Fibroblast of lung (primary cell): Measurements from ENCODE around the gene HMOX2. TPM values are rescaled to one million over a fixed set of nuclear protein-coding genes. Genes with fewer than 3 reads are reported as not detected.

Experiments used
- DNase-seq, 2 donors: peaks; one replicate each; pipeline versions ENCODE4 v3.0.0 to v3.0.0-alpha.2; 2010; ENCODE audit warnings: low read depth in 2 of 2
- H2AFZ ChIP-seq: 2 replicates; pipeline ENCODE4 v1.5.1; 2012; ENCODE audit warnings: low read length, control low read depth, inconsistent platforms
- H3K27ac ChIP-seq: 2 replicates; pipeline ENCODE4 v1.5.1; 2011; ENCODE audit warnings: low read length, control low read depth; ENCODE audit not compliant: insufficient read depth
- H3K27me3 ChIP-seq: 2 replicates; pipeline ENCODE4 v1.5.1; 2011; ENCODE audit warnings: mild to moderate bottlenecking, low read length; ENCODE audit not compliant: control insufficient read depth, insufficient read depth
- H3K36me3 ChIP-seq: 2 replicates; pipeline ENCODE4 v1.5.1; 2011; ENCODE audit warnings: low read length; ENCODE audit not compliant: control insufficient read depth, insufficient read depth
- H3K4me1 ChIP-seq: 2 replicates; pipeline ENCODE4 v1.5.1; 2011; ENCODE audit warnings: low read length; ENCODE audit not compliant: control insufficient read depth, insufficient read depth; ENCODE audit errors: extremely low read depth
- H3K4me2 ChIP-seq: 2 replicates; pipeline ENCODE4 v1.5.1; 2011; ENCODE audit warnings: low read length, control low read depth; ENCODE audit not compliant: insufficient read depth; ENCODE audit errors: extremely low read depth
- H3K4me3 ChIP-seq, 4 experiments: fragments of 200-600 bp in 1 of 4; sonication (generic) in 1 of 4; replicated peaks in 1 of 4; 2 replicates each; pipeline ENCODE4 v1.5.1; 2011 to 2016; ENCODE audit warnings: low read length in 4 of 4, low read depth in 3 of 4, mild to moderate bottlenecking in 3 of 4, control low read depth in 2 of 4, inconsistent platforms in 1 of 4, mixed read lengths in 1 of 4; ENCODE audit not compliant: insufficient read depth in 1 of 4; ENCODE audit errors: control extremely low read depth in 1 of 4
- H3K79me2 ChIP-seq: 2 replicates; pipeline ENCODE4 v1.5.1; 2012; ENCODE audit warnings: mild to moderate bottlenecking, low read length, inconsistent platforms; ENCODE audit not compliant: control insufficient read depth, insufficient read depth
- H3K9ac ChIP-seq: 2 replicates; pipeline ENCODE4 v1.5.1; 2011; ENCODE audit warnings: mild to moderate bottlenecking, low read length, control low read depth; ENCODE audit not compliant: insufficient read depth
- H3K9me3 ChIP-seq: 2 replicates; pipeline ENCODE4 v1.5.1; 2012; ENCODE audit warnings: low read depth, low read length; ENCODE audit not compliant: control insufficient read depth, insufficient read depth
- H4K20me1 ChIP-seq: 2 replicates; pipeline ENCODE4 v1.5.1; 2011; ENCODE audit warnings: low read length; ENCODE audit not compliant: control insufficient read depth, insufficient read depth; ENCODE audit errors: extremely low read depth
- CTCF ChIP-seq, 2 donors: IDR thresholded peaks in 1 of 2; conservative IDR thresholded peaks in 1 of 2; 1 replicate in 1 of 2; 2 replicates in 1 of 2; pipeline ENCODE4 v1.5.1; 2011 to 2012; ENCODE audit warnings: low read length in 2 of 2, control low read depth in 1 of 2, inconsistent platforms in 1 of 2, low read depth in 1 of 2, mild to moderate bottlenecking in 1 of 2
- EZH2 ChIP-seq: IDR thresholded peaks from 2 replicates; pipeline ENCODE4 v1.5.1; 2012; ENCODE audit warnings: low read length, control low read depth, mild to moderate bottlenecking; ENCODE audit errors: missing control alignments
- polyA plus RNA-seq, 2 donors: library from polyadenylated mRNA; depleted of rRNA in 1 of 2; stranded (reverse) in 1 of 2; unstranded in 1 of 2; fragments of >200 nt; gene quantifications; 2 replicates each; pipeline ENCODE4 v1.2.1, GENCODE V29; 2011 to 2012; ENCODE audit warnings: missing spikeins in 1 of 2
- total RNA-seq: library from RNA; depleted of rRNA; stranded (reverse); fragments of >200 nt; gene quantifications from 2 replicates; pipeline ENCODE4 v1.2.1, GENCODE V29; 2014

Gene HMOX2
- total and polyA plus RNA-seq, 2 donors (not counting 1 experiment from before 2014, with no cell fraction given) = 40.0 to 45.7 TPM

GRCh38 chr16:4513086-4513860 lies 37.1 kb downstream of the HMOX2 start:
- Histone ChIP-seq H3K27me3 (no peaks in the 10 kb centered on the region), H3K4me3 (no peak overlapping the region), H3K36me3 (peaks cover 20% of the 10 kb centered on the region), H3K4me2 (no peak overlapping the region), H3K9ac (no peak overlapping the region), H4K20me1 (no peaks in the 10 kb centered on the region), H3K27ac (no peak overlapping the region), H2AFZ (no peak overlapping the region), H3K79me2 (no peaks in the 10 kb centered on the region), H3K9me3 (no peaks in the 10 kb centered on the region), H3K4me1 (no peaks in the 10 kb centered on the region)
- TF ChIP-seq EZH2 (no peak), CTCF (conservative IDR thresholded peaks at IDR 0.05 in 1 of 2, IDR thresholded peaks at IDR 0.05 in 1 of 2; ENCODE audit: low read depth in 1 of 2, low read length in 2 of 2) (no peak)
- no peak for DNase-seq

GRCh38 chr16:4513881-4514280 lies 37.7 kb downstream of the HMOX2 start:
- Histone ChIP-seq H3K9me3 (no peaks in the 10 kb centered on the region), H3K4me3 (no peak overlapping the region), H3K4me1 (no peaks in the 10 kb centered on the region), H2AFZ (no peak overlapping the region), H3K4me2 (no peak overlapping the region), H3K9ac (no peak overlapping the region), H4K20me1 (no peaks in the 10 kb centered on the region), H3K79me2 (no peaks in the 10 kb centered on the region), H3K36me3 (peaks cover 20% of the 10 kb centered on the region), H3K27me3 (no peaks in the 10 kb centered on the region), H3K27ac (no peak overlapping the region)
- TF ChIP-seq CTCF (conservative IDR thresholded peaks at IDR 0.05 in 1 of 2, IDR thresholded peaks at IDR 0.05 in 1 of 2; ENCODE audit: low read depth in 1 of 2, low read length in 2 of 2) = no peak
- no peak for TF ChIP-seq EZH2
- no peak for DNase-seq

- Histone ChIP-seq H3K4me2 (no peak overlapping the region), H3K9me3 (no peaks in the 10 kb centered on the region), H3K79me2 (no peaks in the 10 kb centered on the region), H3K4me1 (no peaks in the 10 kb centered on the region), H3K9ac (no peak overlapping the region), H4K20me1 (no peaks in the 10 kb centered on the region), H3K4me3 (no peak overlapping the region), H2AFZ (no peak overlapping the region), H3K36me3 (peaks cover 17% of the 10 kb centered on the region), H3K27ac (no peak overlapping the region), H3K27me3 (no peaks in the 10 kb centered on the region)
- DNase-seq = no peak
- TF ChIP-seq CTCF (conservative IDR thresholded peaks at IDR 0.05 in 1 of 2, IDR thresholded peaks at IDR 0.05 in 1 of 2; ENCODE audit: low read depth in 1 of 2, low read length in 2 of 2) (no peak), EZH2 (no peak)
Measured at GRCh38 chr16:4514606-4515005, 38.4 kb downstream of the HMOX2 start.
